Brain microvascular endothelial cell (primary cell): Measurements from ENCODE around the gene SNAPC4.

ENCODE experiments used
- DNase-seq: peaks from one replicate; pipeline ENCODE4 v3.0.0-alpha.2; 2020
- H3K27ac ChIP-seq: fragments of 250-450 bp; sonication (Bioruptor Pico); 2 replicates; pipeline ENCODE4 v1.5.1; 2020; ENCODE audit warnings: mild to moderate bottlenecking, moderate library complexity
- H3K27me3 ChIP-seq: fragments of 250-450 bp; sonication (Bioruptor Pico); replicated peaks from 2 replicates; pipeline ENCODE4 v1.5.1; 2020; ENCODE audit warnings: mild to moderate bottlenecking
- H3K36me3 ChIP-seq: fragments of 250-450 bp; sonication (Bioruptor Pico); replicated peaks from 2 replicates; pipeline ENCODE4 v1.5.1; 2020; ENCODE audit warnings: mild to moderate bottlenecking
- H3K4me3 ChIP-seq: 2 replicates; pipeline ENCODE4 v1.5.1; 2011; ENCODE audit warnings: low read depth, mild to moderate bottlenecking, control low read depth, low read length, moderate library complexity
- CTCF ChIP-seq: IDR thresholded peaks from 2 replicates; pipeline ENCODE4 v1.5.1; 2011; ENCODE audit warnings: low read depth, mild to moderate bottlenecking, moderate library complexity, low read length, control low read depth, inconsistent platforms; ENCODE audit errors: missing control alignments
- in situ Hi-C: cut with HindIII; loops from 2 replicates; pipeline ENCODE4 v1.10.0; 2017; ENCODE audit warnings: low sequenced_read_pairs, low pct_ligation_motif_present

The SNAPC4 gene

DNA sequence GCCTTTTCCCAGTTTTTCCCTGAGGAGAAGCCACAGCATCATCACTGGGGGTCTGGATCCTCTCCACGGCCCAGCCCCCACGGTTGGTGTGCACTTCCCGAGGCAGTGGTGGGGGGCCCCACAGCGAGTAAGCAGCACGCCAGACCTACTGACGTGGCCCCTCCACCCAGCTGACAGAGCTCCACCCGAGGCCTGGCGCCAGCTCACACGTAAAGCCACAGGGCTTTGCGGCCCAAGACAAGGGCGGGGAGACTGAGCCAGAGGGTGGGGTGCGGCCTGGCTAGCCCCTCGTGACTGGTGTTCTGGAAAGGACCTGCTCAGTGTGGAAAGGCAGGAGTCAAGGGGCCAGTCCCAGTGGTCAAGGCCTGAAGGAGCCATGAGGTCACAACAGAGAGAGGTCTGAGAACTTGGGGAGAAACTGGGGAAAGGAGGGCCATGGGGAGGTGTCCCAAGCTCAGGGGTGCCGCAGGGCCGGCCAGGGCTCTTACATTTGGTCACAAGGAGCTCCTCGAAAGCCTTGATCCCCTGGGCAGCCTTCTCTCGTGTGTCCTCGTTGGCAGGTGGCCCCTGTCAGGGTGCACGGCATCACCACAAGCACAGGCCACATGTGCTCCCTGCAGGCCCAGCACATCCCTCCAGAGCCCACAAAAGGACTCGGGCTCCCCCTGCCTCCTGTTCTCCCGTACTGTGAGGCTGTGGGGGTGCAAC lies 5.5 kb downstream of the SNAPC4 start:
- Histone ChIP-seq H3K4me3 (no peak overlapping the region), H3K36me3 (peaks cover 81% of the 10 kb centered on the region), H3K27me3 (no peaks in the 10 kb centered on the region), H3K27ac (no peak overlapping the region)
- in situ Hi-C loops: no loop called here
- no peak for DNase-seq
- TF ChIP-seq CTCF: no peak

DNA sequence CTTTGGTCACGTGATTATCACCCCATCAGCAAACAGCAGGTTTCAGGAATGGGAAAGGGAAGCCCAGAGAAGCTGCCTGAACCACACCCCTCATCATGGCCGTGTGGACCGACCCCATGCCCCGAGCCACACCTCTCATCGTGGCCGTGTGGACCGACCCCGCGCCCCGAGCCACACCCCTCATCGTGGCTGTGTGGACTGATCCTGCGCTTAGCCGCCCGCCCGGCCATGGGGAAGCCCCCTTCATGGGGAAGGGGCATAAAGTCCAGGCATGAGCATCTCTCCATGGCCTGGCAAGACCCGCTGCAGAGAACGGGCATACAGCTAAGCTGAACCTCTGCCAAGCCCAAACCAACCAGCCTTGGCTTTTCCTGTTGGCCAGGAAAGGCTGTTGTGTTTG lies 6.4 kb downstream of the SNAPC4 start:
- Histone ChIP-seq H3K36me3 (peaks cover 89% of the 10 kb centered on the region), H3K27me3 (no peaks in the 10 kb centered on the region), H3K4me3 (no peak overlapping the region), H3K27ac (no peak overlapping the region)
- no peak for DNase-seq
- TF ChIP-seq CTCF: no peak
- in situ Hi-C loops: no loop called here

DNA sequence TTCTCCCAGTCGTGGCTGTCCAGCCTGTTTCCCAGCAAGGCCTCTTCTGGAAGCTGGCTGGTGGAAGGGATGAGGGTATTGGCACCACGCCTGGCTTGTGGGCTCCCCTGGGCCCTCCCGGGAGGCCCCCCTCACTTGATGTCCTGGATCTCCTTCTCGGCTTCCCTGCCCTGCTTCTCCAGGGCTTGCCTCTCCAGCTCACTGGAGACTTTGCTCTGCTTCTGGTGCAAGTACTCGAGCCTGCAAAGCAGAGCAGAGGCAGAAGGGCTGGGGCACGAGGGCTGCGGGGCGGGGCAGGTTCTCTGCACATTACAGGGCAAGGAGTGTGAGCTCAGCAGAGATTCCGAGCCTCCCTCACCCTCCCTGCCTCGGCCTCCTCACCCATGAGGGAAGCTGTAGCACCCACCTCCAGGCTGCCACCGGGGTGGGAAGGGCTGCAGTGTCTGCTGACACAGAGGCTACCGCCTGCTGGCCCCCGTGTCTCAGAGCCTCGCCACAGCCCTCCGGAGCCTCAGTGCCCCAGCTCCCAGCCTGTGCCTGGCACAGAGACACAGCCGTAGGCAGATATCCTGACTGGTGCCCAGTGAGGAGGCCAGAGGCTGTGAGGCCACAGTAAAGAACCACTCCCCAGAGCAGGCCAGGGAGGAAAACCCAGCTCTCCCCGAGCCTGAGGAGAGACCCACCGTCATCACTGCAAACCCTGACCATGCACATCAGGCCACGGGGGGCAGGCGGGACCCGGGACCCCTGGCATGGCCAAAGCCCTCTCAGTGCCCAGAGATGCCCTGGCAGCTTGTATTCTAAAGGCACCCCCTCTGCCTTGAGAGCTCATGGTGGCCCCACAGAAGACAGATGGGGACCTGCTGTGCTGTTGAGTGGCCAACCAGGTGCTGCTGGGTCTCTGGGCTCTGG lies 7.2 kb downstream of the SNAPC4 start:
- in situ Hi-C loops: no loop called here
- no peak for TF ChIP-seq CTCF
- DNase-seq: no peak
- Histone ChIP-seq H3K27ac (no peak overlapping the region), H3K27me3 (no peaks in the 10 kb centered on the region), H3K4me3 (no peak overlapping the region), H3K36me3 (peaks cover 88% of the 10 kb centered on the region)

DNA sequence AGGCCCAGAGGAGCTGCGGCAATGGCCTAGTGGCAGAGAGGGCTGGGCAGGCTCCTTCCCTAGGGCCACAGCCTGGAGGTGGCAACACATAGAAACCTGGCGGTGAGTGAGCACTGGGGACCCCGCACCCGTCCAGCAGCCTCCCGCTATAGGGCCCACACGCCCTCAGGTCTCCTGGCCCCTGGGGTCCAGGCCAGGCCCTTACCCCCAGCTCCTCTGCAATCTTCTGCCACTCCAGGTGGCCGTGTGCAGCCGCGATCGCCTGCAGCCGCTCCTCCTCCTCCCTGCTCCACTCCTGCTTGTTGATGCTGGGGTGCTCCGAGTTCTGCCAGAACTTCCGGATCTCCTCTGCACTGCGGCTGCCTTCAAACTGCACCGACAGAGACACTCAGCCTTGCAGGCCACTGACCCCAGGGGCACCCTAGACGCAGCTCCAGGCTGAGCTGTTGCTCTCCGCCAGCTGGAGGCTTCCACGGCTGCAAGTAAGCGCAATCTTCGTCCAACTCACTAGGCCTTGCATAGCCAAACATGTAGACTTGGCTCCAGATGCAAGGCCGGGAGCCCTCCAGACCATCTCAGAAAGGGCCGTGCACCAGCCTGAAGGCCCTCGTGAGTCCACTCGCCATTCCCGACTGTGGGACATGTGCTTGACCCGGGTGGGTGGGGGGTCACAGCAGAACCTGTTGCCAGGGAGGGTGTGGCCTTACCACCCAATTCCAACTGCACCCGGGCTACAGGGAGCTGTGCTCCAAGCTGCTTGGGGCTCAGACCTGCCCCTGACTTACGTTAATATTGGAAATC lies 8.0 kb downstream of the SNAPC4 start:
- TF ChIP-seq CTCF: no peak
- H3K4me3 ChIP-seq: no peak overlapping the region
- no peaks in the 10 kb centered on the region for H3K27me3 ChIP-seq
- no peak overlapping the region for H3K27ac ChIP-seq
- H3K36me3 ChIP-seq: peaks cover 91% of the 10 kb centered on the region
- no peak for DNase-seq
- in situ Hi-C loops: no loop called here

DNA sequence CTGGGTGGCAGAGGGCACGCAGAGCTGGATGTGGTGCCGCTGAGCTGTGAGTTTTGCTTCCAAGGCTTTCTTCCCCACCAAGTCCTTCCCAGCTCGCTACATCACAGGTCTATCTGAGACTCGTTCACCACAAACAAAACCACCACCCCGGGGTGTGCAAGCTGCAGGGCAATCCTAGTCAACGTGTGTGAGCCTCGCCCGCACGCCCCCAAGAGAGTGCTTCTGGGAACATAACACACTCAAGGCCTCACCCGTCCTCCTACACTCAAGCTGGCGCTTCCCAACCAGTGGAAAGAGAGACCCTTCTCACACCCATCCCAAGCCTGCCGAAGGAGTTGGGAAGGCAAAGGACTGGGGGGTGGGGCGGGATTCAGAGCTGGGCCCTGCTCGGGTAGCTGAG lies 10.6 kb downstream of the SNAPC4 start:
- Histone ChIP-seq H3K36me3 (peaks cover 83% of the 10 kb centered on the region), H3K27ac (no peak overlapping the region), H3K4me3 (no peak overlapping the region), H3K27me3 (no peaks in the 10 kb centered on the region)
- in situ Hi-C loops: no loop called here
- TF ChIP-seq CTCF: no peak
- no peak for DNase-seq
